Mesendoderm (in vitro differentiated cells): Measurements from ENCODE around the gene KEL.

Experiments
- DNase-seq: peaks from one replicate; pipeline ENCODE4 v3.0.0; 2013
- H2AK5ac ChIP-seq: 2 replicates; pipeline ENCODE4 v1.6.1; 2013; ENCODE audit warnings: low read length, inconsistent platforms
- H2BK120ac ChIP-seq: 2 replicates; pipeline ENCODE4 v1.6.1; 2013; ENCODE audit warnings: low read depth, mild to moderate bottlenecking, low read length, moderate library complexity, mixed read lengths
- H2BK15ac ChIP-seq: replicated peaks from 2 replicates; pipeline ENCODE4 v1.6.1; 2013; ENCODE audit warnings: low read depth, mild to moderate bottlenecking, moderate library complexity
- H2BK5ac ChIP-seq: 2 replicates; pipeline ENCODE4 v1.6.1; 2013; ENCODE audit warnings: low read length, inconsistent platforms
- H3K18ac ChIP-seq: 2 replicates; pipeline ENCODE4 v1.6.1; 2013; ENCODE audit warnings: mild to moderate bottlenecking, low read length, mixed read lengths
- H3K23ac ChIP-seq: one replicate; pipeline ENCODE4 v1.6.1; 2013; ENCODE audit warnings: low read length
- H3K27ac ChIP-seq: 2 replicates; pipeline ENCODE4 v1.5.1; 2013; ENCODE audit warnings: low read depth, mild to moderate bottlenecking, inconsistent platforms, low read length, moderate library complexity
- H3K27me3 ChIP-seq: 2 replicates; pipeline ENCODE4 v1.6.1; 2013; ENCODE audit warnings: low read length, control low read depth, mild to moderate bottlenecking, inconsistent platforms; ENCODE audit not compliant: insufficient read depth, poor library complexity
- H3K36me3 ChIP-seq: 2 replicates; pipeline ENCODE4 v1.6.1; 2013; ENCODE audit warnings: low read length, inconsistent platforms; ENCODE audit not compliant: control insufficient read depth, insufficient read depth
- H3K4ac ChIP-seq: one replicate; pipeline ENCODE4 v1.6.1; 2013; ENCODE audit warnings: low read depth, mild to moderate bottlenecking, low read length, moderate library complexity
- H3K4me1 ChIP-seq: 2 replicates; pipeline ENCODE4 v1.6.1; 2013; ENCODE audit warnings: low read depth, low read length, inconsistent platforms; ENCODE audit not compliant: control insufficient read depth
- H3K4me2 ChIP-seq: 2 replicates; pipeline ENCODE4 v1.6.1; 2013; ENCODE audit warnings: low read length
- H3K4me3 ChIP-seq: 2 replicates; pipeline ENCODE4 v1.5.1; 2013; ENCODE audit warnings: mild to moderate bottlenecking, low read length
- H3K56ac ChIP-seq: one replicate; pipeline ENCODE4 v1.6.1; 2013; ENCODE audit warnings: low read length
- H3K79me1 ChIP-seq: 2 replicates; pipeline ENCODE4 v1.6.1; 2013; ENCODE audit warnings: low read length, inconsistent platforms
- H3K79me2 ChIP-seq: 2 replicates; pipeline ENCODE4 v1.6.1; 2013; ENCODE audit warnings: mild to moderate bottlenecking, low read length; ENCODE audit not compliant: control insufficient read depth, insufficient read depth
- H3K9ac ChIP-seq: 2 replicates; pipeline ENCODE4 v1.6.1; 2013; ENCODE audit warnings: low read length, inconsistent platforms
- H4K5ac ChIP-seq: one replicate; pipeline ENCODE4 v1.6.1; 2013; ENCODE audit warnings: low read length
- H4K8ac ChIP-seq: one replicate; pipeline ENCODE4 v1.6.1; 2013; ENCODE audit warnings: low read depth, mild to moderate bottlenecking, control low read depth, low read length, moderate library complexity
- WGBS: extraction: QIAGEN DNeasy Blood & Tissue Kit; methylation state at CpG from one replicate; pipeline ENCODE4 v1.1.7; 2013; ENCODE audit warnings: low lambda C conversion rate, missing lambda C conversion rate; ENCODE audit not compliant: insufficient coverage; ENCODE audit errors: extremely low coverage; 5-methylcytosine and 5-hydroxymethylcytosine counted together

Gene KEL

GRCh38 chr7:143002898-143003297, 40.7 kb upstream of the KEL start:
- Histone ChIP-seq H3K27ac (no peak overlapping the region), H4K5ac (no peak overlapping the region), H2BK5ac (no peak overlapping the region), H3K4ac (no peak overlapping the region), H2BK120ac (no peak overlapping the region), H3K27me3 (no peaks in the 10 kb centered on the region), H3K18ac (no peak overlapping the region), H3K4me2 (no peak overlapping the region), H3K4me3 (no peak overlapping the region), H3K79me1 (no peaks in the 10 kb centered on the region), H3K23ac (no peak overlapping the region), H2BK15ac (no peak overlapping the region), H2AK5ac (no peak overlapping the region), H3K36me3 (no peaks in the 10 kb centered on the region), H4K8ac (no peak overlapping the region), H3K56ac (no peak overlapping the region), H3K4me1 (no peaks in the 10 kb centered on the region), H3K79me2 (no peaks in the 10 kb centered on the region), H3K9ac (no peak overlapping the region)
- no CpG with 5 or more reads among the region's 5 CpGs for WGBS
- DNase-seq = no peak

DNA sequence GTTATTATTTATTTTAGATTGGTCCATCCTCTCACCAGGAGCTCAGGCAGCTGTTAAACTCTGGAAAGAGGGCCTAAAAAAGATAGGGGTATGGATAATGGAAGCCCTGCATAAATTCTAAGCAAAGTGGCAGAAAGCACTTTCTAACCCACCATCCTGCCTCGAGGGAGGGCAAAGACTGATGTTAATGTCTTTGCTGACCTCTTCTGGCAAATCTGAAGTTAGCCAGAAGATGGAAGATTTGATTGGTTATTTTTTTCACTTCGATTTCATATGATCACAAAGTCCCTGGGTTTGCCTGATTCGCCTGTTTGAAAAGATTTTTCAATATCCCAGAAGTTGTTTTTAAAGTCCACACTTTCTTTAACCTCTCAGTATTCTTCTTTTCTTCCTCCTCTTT, 39.9 kb upstream of the KEL start:
- Histone ChIP-seq H3K18ac (no peak overlapping the region), H3K79me1 (no peaks in the 10 kb centered on the region), H3K27ac (no peak overlapping the region), H3K4me3 (no peak overlapping the region), H3K27me3 (no peaks in the 10 kb centered on the region), H3K4me1 (no peaks in the 10 kb centered on the region), H3K9ac (no peak overlapping the region), H2BK120ac (no peak overlapping the region), H3K36me3 (no peaks in the 10 kb centered on the region), H3K4me2 (no peak overlapping the region), H3K56ac (no peak overlapping the region), H3K23ac (no peak overlapping the region), H4K8ac (no peak overlapping the region), H2BK5ac (no peak overlapping the region), H2BK15ac (no peak overlapping the region), H3K79me2 (no peaks in the 10 kb centered on the region), H3K4ac (no peak overlapping the region), H4K5ac (no peak overlapping the region), H2AK5ac (no peak overlapping the region)
- WGBS = no CpG with 5 or more reads among the region's 3 CpGs
- peak; percentile 67 for DNase-seq

GRCh38 chr7:143000648-143001047, 38.5 kb upstream of the KEL start:
- H3K79me1 ChIP-seq = no peaks in the 10 kb centered on the region
- H3K4ac ChIP-seq = no peak overlapping the region
- H3K4me2 ChIP-seq = no peak overlapping the region
- no peak overlapping the region for H3K18ac ChIP-seq
- DNase-seq = no peak
- 100% methylated on average over 1 of the region's 2 CpGs for WGBS
- no peak overlapping the region for H3K56ac ChIP-seq
- no peak overlapping the region for H2BK120ac ChIP-seq
- H2BK15ac ChIP-seq = no peak overlapping the region
- H3K4me3 ChIP-seq = no peak overlapping the region
- H3K9ac ChIP-seq = no peak overlapping the region
- no peak overlapping the region for H4K5ac ChIP-seq
- H2AK5ac ChIP-seq = no peak overlapping the region
- no peaks in the 10 kb centered on the region for H3K4me1 ChIP-seq
- no peaks in the 10 kb centered on the region for H3K36me3 ChIP-seq
- H3K79me2 ChIP-seq = no peaks in the 10 kb centered on the region
- no peaks in the 10 kb centered on the region for H3K27me3 ChIP-seq
- H3K27ac ChIP-seq = no peak overlapping the region
- H4K8ac ChIP-seq = no peak overlapping the region
- no peak overlapping the region for H3K23ac ChIP-seq
- no peak overlapping the region for H2BK5ac ChIP-seq

GRCh38 chr7:142999793-143000192, 37.6 kb upstream of the KEL start:
- Histone ChIP-seq H3K9ac (no peak overlapping the region), H3K4me3 (no peak overlapping the region), H3K56ac (no peak overlapping the region), H3K4me1 (no peaks in the 10 kb centered on the region), H3K27me3 (no peaks in the 10 kb centered on the region), H3K79me1 (no peaks in the 10 kb centered on the region), H2AK5ac (no peak overlapping the region), H2BK5ac (no peak overlapping the region), H2BK120ac (no peak overlapping the region), H3K23ac (no peak overlapping the region), H3K27ac (no peak overlapping the region), H3K79me2 (no peaks in the 10 kb centered on the region), H3K36me3 (no peaks in the 10 kb centered on the region), H2BK15ac (no peak overlapping the region), H3K18ac (no peak overlapping the region), H4K5ac (no peak overlapping the region), H4K8ac (no peak overlapping the region), H3K4ac (no peak overlapping the region), H3K4me2 (no peak overlapping the region)
- DNase-seq = no peak

- Histone ChIP-seq H3K4me1 (no peaks in the 10 kb centered on the region), H2BK5ac (no peak overlapping the region), H3K4me3 (no peak overlapping the region), H4K5ac (no peak overlapping the region), H3K36me3 (no peaks in the 10 kb centered on the region), H3K27me3 (no peaks in the 10 kb centered on the region), H3K4ac (no peak overlapping the region), H3K23ac (no peak overlapping the region), H3K56ac (no peak overlapping the region), H2BK15ac (no peak overlapping the region), H3K18ac (no peak overlapping the region), H3K4me2 (no peak overlapping the region), H2BK120ac (no peak overlapping the region), H3K79me1 (no peaks in the 10 kb centered on the region), H3K9ac (no peak overlapping the region), H3K27ac (no peak overlapping the region), H4K8ac (no peak overlapping the region), H2AK5ac (no peak overlapping the region), H3K79me2 (no peaks in the 10 kb centered on the region)
- DNase-seq = no peak
- no CpG with 5 or more reads among the region's 6 CpGs for WGBS
Measured at GRCh38 chr7:142998966-142999365, 36.8 kb upstream of the KEL start.

DNA sequence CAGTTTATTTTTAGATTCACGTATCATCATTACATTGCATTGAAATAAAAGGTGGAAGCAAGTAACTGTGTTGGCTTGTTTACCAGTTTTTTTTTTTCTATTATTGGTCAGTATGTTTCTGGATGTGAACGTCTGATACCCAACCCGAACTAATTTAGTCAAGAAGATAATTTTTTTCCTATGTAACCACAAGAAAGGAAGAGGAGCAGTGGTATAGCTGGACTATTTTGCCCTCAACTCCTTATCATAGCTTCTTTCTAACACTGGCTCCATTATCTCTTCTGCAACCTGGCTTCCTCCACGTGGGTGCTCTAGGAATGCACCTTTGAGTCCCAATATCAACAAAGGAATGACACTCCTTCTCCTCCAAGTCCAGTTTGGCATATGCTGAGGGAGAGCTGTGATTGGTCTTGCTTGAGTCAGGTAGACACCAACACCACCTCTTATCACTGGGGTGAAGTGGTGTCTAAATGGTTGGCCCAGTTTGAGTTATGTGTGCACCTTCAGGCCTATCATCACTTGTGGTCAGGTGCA, 35.4 kb upstream of the KEL start:
- H3K18ac ChIP-seq = no peak overlapping the region
- no peak overlapping the region for H3K27ac ChIP-seq
- no peaks in the 10 kb centered on the region for H3K79me2 ChIP-seq
- no peaks in the 10 kb centered on the region for H3K36me3 ChIP-seq
- H4K8ac ChIP-seq = no peak overlapping the region
- H3K23ac ChIP-seq = no peak overlapping the region
- H3K4ac ChIP-seq = no peak overlapping the region
- no peak overlapping the region for H2AK5ac ChIP-seq
- H3K27me3 ChIP-seq = no peaks in the 10 kb centered on the region
- H3K9ac ChIP-seq = no peak overlapping the region
- H3K4me2 ChIP-seq = no peak overlapping the region
- H2BK15ac ChIP-seq = no peak overlapping the region
- H3K56ac ChIP-seq = no peak overlapping the region
- H2BK120ac ChIP-seq = no peak overlapping the region
- DNase-seq = no peak
- no CpG with 5 or more reads among the region's 4 CpGs for WGBS
- no peaks in the 10 kb centered on the region for H3K4me1 ChIP-seq
- H3K79me1 ChIP-seq = no peaks in the 10 kb centered on the region
- H4K5ac ChIP-seq = no peak overlapping the region
- no peak overlapping the region for H3K4me3 ChIP-seq
- no peak overlapping the region for H2BK5ac ChIP-seq
